Measurements from ENCODE around the gene PCDHGB6. TPM values are rescaled to one million over a fixed set of nuclear protein-coding genes. Genes with fewer than 3 reads are reported as not detected.
"Not testable (repeated sequence)": the region's sequence is repeated elsewhere in the genome, so short reads cannot be mapped to it uniquely, and the experiment has no call there.

PCDHGB6 gene
- total RNA-seq, 1 experiment from 2014 or later: 0.40 TPM

DNA sequence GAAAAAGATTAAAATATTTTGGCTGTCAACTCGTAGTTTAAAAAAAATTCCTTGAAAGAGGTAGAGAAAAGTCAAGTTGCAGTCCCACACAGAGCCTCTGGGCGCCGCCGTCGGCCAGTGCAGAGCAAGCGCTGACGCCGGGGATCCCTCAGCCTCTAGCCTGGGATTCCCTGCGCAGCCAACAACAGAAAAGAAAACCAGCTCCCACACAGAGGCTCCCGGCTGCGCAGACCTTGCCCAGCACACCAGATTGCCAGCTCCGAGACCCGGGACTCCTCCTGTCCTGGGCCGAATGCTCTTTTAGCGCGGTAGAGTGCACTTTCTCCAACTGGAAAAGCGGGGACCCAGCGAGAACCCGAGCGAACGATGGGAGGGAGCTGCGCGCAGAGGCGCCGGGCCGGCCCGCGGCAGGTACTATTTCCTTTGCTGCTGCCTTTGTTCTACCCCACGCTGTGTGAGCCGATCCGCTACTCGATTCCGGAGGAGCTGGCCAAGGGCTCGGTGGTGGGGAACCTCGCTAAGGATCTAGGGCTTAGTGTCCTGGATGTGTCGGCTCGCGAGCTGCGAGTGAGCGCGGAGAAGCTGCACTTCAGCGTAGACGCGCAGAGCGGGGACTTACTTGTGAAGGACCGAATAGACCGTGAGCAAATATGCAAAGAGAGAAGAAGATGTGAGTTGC lies 9.8 kb downstream of the PCDHGB6 start, which contains the start of gene PCDHGB7:
TSS of gene PCDHGB7 (plus strand) at position 184 of the 679 bp plus-strand sequence. CDS start at position 367, 183 bp downstream.
- DNase-seq (ENCODE audit: low read depth): peak; percentile 13

GRCh38 chr5:141419074-141419880 lies 11.5 kb downstream of the PCDHGB6 start:
- no peak for DNase-seq (ENCODE audit: low read depth)

DNA sequence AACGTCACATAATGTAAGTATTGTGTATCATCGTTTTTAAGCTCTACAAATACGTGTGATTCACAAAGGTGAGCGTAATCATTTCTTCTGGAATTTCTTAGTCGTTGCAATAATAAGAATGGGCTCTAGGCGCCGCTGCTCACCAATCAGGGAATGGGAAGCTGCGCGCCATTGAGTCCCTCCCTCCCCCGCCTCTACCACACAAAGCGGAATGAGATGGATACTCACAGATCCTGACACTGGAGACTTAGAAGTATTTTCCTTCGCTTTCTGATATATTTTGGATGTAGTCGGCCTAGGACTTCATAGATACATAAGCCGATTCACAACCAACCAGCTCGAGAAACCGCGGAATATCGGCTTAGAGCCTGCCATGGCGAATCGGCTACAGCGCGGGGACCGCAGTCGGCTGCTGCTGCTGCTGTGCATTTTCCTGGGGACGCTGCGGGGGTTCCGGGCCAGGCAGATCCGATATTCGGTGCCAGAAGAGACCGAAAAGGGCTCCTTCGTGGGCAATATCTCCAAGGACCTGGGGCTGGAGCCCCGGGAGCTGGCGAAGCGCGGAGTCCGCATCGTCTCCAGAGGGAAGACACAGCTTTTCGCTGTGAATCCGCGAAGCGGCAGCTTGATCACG lies 13.2 kb downstream of the PCDHGB6 start, which contains the start of gene PCDHGA11:
TSS of gene PCDHGA11 (plus strand) at position 197 of the 634 bp plus-strand sequence. CDS start at position 374, 177 bp downstream.
- DNase-seq (ENCODE audit: low read depth): no peak

DNA sequence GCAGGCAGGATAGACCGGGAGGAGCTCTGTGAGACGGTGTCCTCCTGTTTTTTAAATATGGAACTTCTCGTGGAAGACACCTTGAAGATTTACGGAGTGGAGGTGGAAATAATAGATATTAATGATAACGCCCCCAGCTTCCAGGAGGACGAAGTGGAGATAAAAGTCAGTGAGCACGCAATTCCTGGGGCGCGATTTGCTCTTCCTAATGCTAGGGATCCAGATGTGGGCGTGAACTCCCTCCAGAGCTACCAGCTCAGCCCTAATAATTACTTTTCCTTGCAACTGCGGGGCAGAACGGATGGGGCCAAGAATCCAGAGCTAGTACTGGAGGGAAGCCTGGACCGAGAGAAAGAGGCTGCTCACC lies 13.7 kb downstream of the PCDHGB6 start:
- DNase-seq (ENCODE audit: low read depth): no peak

DNA sequence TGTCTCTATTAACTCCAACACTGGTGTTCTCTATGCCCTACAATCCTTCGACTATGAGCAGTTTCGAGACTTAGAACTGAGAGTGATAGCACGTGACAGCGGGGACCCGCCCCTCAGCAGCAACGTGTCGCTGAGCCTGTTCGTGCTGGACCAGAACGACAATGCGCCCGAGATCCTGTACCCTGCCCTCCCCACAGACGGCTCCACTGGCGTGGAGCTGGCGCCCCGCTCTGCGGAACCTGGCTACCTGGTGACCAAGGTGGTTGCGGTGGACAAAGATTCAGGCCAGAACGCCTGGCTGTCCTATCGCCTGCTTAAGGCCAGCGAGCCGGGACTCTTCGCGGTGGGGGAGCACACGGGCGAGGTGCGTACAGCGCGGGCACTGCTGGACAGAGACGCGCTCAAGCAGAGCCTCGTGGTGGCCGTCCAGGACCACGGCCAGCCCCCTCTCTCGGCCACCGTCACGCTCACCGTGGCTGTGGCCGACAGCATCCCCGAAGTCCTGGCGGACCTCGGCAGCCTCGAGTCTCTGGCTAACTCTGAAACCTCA lies 15.0 kb downstream of the PCDHGB6 start:
- DNase-seq (ENCODE audit: low read depth): no peak

- DNase-seq (ENCODE audit: low read depth): no peak
Measured at GRCh38 chr5:141427783-141428426, 20.1 kb downstream of the PCDHGB6 start.

- DNase-seq (ENCODE audit: low read depth): peak; percentile 83
Measured at GRCh38 chr5:141430332-141431113, 22.7 kb downstream of the PCDHGB6 start, which contains the start of gene PCDHGA12. TSS of gene PCDHGA12 (plus strand) at chr5:141430507. CDS start at chr5:141430760, 253 bp downstream.

GRCh38 chr5:141431286-141431685 lies 23.5 kb downstream of the PCDHGB6 start:
- no peak for DNase-seq (ENCODE audit: low read depth)

GRCh38 chr5:141432308-141432707 lies 24.5 kb downstream of the PCDHGB6 start:
- not testable (repeated sequence) for DNase-seq (ENCODE audit: low read depth)

GRCh38 chr5:141432726-141433125 lies 24.9 kb downstream of the PCDHGB6 start:
- DNase-seq (ENCODE audit: low read depth): not testable (repeated sequence)

DNA sequence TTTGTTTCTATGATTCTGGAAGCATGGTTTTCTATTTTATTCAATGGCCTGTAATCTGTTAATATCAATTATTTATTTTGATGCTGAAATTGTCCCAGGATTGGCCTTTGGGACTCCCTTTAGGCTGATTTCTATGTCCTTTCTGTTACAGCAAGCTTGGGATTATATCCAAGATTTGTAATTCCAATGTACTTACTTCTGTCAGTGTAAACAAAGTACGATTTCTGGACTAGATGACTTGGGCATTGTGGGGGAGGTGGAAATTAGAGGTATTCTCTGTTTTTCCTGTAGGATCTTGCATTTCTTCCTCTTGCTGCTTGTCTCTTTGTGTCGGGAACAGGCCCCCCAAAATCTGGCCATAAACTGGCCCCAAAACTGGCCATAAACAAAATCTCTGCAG lies 26.2 kb downstream of the PCDHGB6 start:
- DNase-seq (ENCODE audit: low read depth): no peak

- no peak for DNase-seq (ENCODE audit: low read depth)
Measured at GRCh38 chr5:141437221-141437620, 29.4 kb downstream of the PCDHGB6 start.

- no peak for DNase-seq (ENCODE audit: low read depth)
Measured at GRCh38 chr5:141439411-141440141, 31.8 kb downstream of the PCDHGB6 start.

DNA sequence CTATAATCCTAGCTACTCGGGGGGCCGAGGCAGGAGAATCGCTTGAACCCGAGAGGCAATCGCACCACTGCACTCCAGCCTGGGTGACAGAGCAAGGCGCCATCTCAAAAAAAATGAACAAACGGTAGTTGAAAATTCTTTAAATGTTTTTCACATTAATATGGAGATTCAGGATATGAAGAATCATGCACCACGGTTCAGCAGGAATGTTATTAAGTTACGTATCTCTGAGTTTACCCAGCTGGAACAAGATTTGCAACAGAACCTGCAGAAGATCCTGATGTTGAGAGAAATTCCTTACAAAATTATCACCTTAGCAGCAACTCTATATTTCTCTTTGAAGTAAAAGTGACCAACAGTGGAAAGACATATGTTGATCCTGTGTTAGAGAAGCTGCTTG lies 32.5 kb downstream of the PCDHGB6 start:
- no peak for DNase-seq (ENCODE audit: low read depth)

DNA sequence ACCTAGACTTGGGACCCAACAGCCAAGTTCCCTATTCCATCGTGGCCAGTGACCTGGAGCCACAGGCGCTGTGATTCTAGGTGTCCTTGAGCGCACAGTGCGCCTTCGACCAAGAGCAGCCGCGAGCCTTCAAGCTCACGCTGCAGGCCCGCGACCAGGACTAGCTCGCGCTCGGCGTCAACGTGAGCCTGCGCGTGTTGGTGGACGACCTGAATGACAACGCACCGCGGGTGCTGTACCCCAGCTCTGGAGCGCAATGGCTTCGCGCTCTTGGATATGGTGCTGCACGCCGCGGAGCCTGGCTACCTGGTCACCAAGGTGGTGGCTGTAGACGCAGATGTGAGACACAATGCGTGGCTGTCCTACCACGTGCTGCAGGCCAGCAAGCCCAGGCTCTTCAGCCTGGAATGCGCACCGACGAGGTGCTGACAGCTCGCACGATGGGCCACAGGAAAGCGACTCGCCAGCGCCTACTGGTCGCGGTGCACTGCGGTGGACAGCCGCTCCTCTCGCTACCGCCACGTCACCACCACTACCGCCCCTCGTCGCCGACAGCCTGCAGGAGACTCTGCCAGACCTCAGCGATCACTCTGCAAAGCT lies 33.9 kb downstream of the PCDHGB6 start:
- no peak for DNase-seq (ENCODE audit: low read depth)
